Retina (tissue), 1 donor: Measurements from ENCODE around the gene NECTIN3.

Experiments used
- DNase-seq: peaks from one replicate; pipeline ENCODE4 v3.0.0-alpha.2; 2016

NECTIN3 gene, protein sequence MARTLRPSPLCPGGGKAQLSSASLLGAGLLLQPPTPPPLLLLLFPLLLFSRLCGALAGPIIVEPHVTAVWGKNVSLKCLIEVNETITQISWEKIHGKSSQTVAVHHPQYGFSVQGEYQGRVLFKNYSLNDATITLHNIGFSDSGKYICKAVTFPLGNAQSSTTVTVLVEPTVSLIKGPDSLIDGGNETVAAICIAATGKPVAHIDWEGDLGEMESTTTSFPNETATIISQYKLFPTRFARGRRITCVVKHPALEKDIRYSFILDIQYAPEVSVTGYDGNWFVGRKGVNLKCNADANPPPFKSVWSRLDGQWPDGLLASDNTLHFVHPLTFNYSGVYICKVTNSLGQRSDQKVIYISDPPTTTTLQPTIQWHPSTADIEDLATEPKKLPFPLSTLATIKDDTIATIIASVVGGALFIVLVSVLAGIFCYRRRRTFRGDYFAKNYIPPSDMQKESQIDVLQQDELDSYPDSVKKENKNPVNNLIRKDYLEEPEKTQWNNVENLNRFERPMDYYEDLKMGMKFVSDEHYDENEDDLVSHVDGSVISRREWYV

DNA sequence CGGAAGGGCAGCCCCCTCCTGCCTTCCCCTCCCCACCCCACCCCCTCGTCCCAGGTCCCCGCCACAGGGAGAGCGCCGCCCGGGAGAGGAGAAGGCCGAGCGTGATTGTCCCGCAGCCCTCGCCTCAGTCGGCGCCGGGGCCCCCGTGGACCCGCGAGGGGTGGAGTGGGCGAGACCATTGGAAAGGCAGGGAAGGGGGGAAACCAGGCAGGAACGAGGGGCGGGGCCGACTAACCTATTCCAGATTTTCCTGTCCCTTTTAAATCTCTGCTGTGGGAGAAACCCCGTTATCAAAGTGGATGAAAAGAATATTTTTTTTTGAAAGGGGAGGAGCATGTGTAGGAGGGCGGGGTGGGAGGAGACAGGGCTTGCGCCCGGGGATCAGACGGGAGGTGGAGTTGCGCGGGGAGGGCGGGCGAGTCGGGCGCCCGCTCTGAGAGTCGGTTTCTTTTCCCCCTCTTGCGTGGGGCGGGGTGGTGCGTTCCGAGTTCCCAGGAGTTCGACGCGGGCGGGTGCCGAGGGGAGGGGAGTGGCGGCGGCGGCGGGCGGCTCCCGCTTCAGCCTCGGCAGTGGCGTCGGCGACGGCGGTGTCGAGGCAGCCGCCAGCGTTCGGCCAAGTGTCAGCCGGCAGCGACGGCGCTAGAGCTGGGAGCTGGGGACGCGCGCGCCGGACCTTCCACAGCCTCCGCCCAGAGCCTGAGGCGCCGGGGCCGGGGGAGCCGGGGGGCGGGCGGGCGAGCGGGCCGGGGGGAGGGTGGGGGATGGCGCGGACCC lies at the start of gene NECTIN3:
NECTIN3 (plus strand) TSS at position 560 of the 774 bp plus-strand sequence; CDS start at position 762, 202 bp downstream.
- DNase-seq, result peak; percentile 95

DNA sequence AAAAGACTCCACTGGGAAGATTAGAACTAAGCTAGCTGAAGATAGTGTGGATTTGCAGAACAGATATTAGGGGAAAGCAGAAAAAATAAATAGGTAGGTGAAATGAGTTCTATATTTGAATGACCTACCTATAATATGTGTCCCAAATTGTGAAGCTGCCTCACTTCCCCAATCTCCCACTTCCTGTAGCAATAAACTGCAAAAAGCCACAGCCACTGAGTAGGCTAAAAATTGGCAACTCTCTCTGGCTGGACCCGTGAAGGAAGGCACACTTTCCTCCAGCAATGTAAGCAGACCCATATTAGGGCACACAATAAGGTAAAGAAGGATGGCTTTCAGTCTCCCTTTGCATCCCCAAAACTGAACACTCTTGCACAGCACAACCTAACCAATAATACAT lies 43.7 kb upstream of the NECTIN3 start:
- no peak for DNase-seq

DNA sequence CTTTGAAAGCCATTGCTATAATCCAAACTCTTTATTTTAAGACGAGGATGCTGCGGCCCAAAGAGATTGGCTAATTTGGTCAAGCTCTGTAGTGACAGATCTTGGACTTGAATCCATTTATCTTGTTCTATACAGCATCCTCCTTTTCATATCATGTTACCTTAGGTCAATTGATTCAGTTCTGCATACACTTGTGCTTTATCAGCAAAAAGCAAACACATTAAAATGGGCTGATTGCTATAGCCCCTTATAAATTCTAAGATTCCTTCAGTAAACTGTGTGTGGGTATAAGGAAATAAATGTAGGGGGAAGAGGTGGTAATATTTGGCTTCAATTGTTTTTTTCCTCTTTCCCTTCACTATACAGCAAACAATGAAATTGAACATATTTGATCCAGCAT lies 40.1 kb upstream of the NECTIN3 start:
- no peak for DNase-seq

DNA sequence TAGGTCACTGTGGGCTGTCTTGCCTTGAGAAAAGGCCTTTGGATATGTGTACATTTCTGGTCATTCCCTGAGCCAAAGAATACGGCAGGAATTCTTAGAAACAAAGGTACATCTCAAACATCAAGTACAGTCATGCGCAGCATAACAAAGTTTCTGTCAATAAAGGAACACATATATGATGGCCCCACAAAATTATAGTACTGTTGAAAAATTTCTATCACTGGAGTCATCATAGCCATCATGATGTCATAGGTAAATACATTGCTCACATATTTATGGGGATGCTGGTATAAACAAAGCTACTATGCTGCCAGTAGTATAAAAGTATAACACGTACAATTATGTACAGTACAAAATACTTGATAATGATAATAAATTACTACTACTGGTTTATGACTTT lies 38.9 kb upstream of the NECTIN3 start:
- no peak for DNase-seq

DNA sequence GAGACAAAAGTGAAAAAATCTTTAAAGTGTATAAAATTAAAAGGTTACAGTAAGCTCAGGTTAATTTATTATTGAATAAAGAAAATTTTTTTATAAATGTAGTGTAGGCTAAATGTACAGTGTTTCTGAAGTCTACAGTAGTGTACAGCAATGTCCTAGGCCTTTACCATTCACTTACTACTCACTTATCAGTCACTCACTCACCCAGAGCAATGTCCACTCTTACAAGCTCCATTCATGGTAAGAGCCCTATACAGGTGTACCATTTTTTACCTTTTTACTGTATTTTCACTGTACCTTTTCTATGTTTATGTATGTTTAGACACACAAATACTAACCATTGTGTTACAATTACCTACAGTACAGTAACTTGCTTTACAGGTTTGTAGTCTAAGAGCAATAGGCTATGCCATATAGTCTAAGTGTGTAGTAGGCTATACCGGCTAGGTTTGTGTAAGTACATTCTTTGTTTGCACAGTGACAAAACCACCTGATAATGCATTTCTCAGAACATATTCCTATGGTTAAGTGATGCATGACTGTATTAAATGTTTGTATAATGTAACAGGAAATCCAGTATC lies 38.1 kb upstream of the NECTIN3 start:
- DNase-seq, result no peak

DNA sequence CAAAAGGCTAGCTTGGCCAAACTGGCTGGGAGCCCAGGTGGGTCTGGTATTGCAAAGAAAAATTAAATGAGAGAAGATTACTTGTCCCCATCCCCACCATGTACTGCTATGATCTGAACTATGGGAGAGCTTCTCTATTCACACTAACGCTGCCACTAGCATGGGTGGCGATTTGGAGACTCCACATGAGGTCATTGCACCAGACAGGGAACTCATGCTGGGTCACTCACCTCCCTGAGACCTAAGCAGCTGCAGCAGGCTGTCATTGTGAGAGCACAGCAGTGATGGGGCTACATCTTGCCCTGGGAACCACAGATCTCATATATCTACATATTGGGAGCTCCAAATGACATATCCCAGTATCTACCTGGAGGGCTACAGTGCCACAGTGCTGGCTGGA lies 36.3 kb upstream of the NECTIN3 start:
- DNase-seq, result no peak

DNA sequence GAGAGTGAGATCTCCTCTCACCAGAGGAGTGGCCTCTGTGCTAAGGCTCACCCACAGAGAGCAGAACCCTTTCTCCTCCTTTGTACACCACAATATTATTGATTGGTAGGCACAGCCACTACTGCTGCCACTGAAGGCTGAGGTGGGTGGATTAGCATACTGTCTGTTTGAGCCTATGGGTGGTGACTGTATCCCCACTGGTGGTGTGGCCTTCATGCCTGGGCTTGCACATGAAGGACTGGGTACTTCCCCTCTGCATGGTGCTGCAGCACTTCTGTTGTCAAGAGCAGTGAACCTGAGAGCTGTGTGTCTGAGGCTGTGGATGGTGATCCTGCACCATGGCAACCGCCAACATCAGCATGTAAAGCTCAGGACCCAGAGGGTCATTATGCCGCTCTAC lies 35.7 kb upstream of the NECTIN3 start:
- DNase-seq, result no peak

DNA sequence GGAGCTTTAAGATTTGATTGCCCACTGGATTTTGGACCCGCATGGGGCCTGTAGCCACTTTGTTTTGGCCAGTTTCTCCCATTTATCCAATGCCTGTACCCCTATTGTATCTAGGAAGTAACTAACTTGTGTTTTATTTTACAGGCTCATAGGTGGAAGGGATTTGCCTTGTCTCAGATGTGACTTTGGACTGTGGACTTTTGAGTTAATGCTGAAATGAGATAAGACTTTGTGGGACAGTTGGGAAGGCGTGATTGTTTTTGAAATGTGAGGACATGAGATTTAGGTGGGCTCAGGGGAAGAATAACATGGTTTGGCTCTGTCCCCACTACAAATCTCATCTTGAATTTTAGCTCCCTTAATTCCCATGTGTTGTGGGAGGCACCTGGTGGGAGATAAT lies 30.7 kb upstream of the NECTIN3 start:
- DNase-seq, result no peak

DNA sequence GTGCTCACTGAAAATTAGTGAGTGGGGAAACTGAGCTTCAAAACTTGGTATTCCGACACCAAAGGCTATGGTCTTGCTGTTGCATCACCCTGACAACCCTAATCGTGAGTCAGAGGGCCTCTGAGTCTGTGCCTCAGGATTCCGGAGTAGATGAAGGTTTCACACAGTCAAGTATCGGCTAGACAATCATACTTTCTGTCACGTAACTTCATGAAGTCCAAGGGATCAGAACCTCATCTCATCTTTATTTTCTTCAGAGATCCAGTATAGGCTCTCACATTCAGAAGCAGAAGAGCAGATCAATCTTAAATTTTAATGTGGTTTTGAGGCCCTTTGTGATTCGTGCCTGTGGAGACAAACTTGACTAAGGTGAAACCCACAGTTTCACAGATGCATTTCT lies 26.1 kb upstream of the NECTIN3 start:
- no peak for DNase-seq

DNA sequence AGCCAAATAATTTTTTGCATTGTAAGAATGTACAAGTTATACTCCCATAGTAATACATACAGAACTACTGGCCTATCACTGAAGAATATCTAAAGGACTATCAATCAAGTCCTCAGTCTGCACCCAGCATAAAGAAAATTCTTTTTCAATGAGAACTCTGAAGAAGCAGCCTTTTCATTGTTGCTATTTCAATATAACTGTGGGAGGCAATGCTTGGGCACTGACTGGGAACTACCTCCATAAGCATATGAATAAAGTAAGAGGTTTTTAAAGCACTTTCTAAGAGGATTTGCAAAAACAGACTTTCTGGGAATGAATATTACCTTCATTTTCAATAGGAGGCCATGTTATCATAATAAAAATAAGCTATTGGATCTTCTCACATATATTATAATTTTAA lies 24.6 kb upstream of the NECTIN3 start:
- DNase-seq, result no peak

DNA sequence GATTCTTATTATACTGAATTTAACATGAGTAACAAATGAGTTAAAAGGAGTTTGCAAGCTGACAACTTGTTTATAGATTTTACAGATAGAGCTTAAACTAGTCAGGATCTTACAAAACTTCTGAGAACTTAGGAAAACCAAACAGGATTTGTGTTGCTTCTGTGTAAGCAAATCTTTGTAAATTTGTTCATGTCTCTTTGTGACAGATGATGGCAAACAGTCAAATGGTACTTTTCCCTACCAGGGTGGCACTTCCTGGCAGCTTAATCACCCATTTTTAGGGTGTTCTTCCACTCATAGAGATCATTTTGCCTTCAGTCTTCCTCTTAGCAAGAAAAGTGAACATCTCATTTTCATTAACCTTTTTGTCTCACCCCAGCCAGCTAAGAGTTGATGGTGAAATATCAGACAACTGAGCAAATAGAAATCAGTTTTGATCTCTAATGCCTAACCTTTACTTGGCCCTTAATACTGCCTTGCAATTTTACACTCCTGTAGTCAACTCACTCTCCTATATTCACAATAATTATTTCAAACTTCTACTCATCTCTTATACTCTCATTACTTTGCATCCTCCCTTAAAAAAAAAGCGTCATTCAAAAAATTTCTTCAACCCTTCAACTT lies 23.7 kb upstream of the NECTIN3 start:
- DNase-seq, result no peak

DNA sequence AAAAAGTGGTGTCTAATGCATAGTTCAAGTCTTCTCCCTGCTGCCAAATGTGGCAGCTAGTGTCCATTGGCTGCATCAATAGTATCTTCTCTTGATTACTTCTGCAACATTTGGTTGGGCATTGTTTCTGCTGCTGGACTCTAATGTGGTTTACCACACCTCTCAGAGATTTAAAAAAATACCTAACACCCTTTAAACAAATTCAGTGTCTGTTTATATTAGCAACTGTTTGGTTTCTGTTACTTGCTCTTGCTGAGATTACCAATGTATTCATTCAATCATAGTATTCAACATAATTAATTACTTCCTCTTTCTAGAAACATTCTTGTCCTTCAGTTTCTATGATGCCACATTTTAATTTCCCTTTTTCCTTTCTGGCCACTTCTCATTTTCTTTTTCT lies 20.3 kb upstream of the NECTIN3 start:
- DNase-seq, result no peak

DNA sequence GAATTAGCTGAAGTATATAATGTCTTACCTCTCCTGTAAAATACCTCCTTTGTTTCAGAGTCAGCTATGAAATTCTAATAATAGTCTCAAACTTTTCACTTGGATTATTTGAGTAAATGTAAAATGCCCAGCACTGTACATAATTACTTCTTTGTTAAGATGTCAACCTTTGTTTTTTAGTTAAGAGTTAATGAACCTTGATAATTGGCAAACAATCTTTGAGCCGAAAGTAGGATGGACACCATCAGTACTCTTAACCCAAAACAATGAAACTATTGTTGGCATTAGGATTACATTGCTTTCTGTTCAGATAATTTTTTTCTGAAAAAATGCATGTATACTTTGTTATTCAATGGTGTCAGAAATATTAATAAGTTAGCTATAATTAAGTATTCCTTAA lies 3.0 kb upstream of the NECTIN3 start:
- DNase-seq, result peak; percentile 18

DNA sequence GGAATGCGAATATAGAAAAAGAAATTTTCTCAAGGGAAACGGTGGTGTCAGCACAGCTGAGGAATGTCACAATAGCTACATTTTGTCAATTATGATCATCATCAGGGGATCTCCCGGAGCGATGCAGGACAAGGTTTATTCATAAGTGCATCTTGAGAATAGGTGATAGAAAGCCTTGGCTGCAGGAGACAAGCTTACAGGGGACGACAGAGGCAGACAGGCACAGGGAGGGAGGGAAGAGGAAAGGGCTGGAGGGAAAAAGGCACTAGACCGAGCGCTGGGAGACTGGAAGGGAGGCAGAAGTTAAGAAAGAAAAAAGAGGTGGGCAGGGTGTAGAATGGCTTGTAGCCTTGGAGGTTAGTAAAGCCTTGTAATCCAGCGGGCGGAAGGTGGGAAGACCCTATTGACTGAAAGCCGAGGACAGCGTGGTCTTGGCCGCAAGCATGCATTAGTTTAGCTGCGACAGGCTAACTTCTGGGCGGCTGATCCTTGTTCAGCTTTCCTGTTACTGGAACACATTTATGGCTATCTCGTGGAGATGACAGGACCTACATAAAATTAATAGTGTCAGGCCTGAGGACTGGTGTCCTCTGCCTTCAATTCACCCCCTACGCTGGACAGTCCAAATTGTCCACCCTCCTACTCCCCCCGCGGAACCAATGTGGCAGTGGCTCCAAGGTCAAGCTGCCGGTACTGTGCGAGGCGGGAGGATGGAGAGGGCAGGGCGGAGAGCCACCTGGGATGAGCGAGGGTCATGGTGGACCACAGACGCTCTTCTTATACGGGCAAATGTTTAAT lies 1.4 kb upstream of the NECTIN3 start:
- DNase-seq, result peak; percentile 70

DNA sequence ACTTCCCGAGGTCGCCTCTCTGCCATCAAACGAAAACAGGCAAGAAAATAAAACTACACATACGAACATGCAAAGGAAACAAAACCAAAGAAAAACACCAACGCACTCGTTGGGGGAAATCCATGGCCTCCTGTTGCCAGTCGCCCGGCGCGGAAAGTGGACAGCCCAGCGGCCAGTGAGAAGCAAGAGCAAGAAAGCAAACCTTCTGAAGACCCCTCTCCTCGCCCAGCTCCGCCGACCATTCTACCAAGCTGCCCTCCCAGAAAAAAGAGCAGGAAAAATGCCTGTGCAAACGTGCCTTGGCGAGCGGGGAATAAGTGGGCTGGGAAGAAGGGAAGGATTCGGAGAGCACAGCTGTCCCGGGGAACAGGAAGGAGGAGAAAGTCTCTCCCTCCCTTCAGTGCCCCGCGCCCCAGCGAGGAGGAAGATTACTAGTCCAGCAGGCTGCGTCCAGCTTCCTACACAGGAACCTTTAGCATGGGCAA lies 802 bp upstream of the NECTIN3 start:
- peak; percentile 87 for DNase-seq

DNA sequence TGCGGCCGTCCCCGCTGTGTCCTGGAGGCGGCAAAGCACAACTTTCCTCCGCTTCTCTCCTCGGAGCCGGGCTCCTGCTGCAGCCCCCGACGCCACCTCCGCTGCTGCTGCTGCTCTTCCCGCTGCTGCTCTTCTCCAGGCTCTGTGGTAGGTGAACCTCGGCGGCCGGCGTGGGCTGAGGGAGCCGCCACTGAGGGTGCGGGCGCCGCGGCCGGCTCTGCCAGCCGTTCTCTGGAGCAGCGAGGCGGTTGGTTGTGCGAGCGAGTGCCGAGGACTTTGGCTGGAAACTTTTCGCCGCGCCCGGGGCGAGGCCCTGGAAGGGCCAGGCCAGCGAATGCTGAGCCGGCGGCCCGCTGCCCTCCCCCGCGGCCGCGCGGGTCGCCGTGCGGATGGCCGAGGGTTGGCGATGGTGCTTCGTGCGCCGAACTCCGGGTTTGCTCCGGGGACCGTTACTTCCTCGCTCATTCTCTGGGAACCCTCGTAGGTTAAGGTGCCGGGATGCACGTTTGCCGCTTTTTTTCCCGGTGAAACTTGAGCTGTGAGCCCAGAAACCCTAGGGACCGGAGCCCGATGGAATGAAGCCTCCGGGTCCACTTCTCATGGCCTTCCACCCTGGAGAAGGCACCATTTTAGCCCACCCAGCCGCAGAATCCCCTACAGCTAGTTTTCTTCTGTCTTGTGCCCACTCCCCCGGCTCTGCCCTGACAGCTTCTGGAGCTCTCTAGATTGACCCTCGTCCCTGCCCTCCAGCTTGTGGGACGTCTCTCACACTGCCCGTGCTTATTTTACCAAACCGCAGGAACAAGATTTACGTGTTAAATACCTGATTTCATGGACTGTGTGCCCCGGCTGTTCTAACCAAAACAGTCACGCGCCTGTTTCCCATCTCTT lies 660 bp downstream of the NECTIN3 start:
- DNase-seq, result peak; percentile 86

DNA sequence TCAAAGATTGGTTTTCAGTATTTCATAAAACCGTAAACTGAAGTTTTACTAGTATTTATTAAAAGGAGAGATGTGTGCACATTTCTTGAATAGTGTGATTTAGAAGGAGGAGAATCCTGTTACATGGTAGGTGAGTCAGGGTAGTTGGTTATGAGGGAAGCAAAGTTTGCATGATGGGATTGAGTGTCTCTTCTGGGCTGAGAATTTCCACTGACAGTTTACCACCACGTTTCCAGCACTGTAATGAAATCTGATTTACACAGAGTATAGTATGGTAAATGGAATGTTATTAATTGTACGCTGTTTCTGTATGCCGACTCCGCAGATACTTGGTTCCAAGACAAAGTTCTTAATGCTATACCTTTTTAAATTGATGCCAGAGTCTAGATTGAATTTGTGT lies 1.6 kb downstream of the NECTIN3 start:
- DNase-seq, result peak; percentile 30

DNA sequence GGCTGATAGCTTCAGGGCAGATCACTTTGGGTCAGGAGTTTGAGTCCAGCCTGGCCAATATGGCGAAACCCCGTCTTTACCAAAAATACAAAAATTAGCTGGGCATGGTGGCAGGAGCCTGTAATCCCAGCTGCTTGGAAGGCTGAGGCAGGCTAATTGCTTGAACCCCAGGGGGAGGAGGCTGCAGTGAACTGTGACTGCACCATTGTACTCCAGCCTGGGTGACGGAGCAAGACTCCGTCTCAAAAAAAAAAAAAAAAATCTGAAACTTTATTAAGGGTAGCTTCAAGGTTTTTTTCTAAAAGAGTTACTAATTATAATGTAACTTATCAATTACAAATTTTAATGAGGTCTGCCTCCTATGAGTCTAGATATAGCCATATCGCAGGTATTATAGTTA lies 5.1 kb downstream of the NECTIN3 start:
- DNase-seq, result peak; percentile 22

DNA sequence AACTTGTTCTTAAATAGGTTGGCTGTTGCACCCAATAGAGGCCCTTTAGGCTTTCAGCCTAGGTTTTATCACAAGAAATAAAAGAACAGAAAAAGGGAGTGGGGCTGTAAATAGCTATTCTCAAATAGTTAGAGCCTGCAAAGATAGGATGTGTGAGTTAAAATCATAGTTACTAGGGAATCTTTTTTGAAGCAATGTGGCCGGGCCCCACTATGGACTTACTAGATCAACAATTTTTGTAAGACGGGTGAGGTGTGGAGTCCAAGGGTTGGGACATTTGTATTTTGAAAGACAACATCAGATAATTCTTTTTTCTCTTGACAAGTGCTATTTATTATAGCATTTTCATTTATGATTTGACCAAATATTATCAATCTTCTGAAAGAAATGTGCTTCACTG lies 5.8 kb downstream of the NECTIN3 start:
- DNase-seq, result no peak

DNA sequence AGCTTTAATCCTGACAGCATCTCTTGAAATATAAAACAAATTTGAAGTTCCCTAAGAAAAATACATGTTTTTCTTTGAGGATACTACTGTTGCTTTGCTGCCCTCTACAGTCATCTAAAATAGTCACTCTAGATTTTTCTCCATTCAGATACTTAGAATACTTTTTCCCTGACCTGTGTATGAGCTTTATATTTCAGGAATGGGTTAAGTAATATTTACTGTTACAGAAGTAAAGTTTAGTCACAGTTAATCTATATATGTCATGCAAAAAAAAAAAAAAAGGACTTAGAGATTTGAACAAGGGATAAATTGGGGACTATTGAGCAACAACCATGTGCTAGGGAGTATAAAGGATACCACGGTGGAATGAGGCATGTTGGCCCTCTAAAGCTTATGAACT lies 8.8 kb downstream of the NECTIN3 start:
- DNase-seq, result no peak

DNA sequence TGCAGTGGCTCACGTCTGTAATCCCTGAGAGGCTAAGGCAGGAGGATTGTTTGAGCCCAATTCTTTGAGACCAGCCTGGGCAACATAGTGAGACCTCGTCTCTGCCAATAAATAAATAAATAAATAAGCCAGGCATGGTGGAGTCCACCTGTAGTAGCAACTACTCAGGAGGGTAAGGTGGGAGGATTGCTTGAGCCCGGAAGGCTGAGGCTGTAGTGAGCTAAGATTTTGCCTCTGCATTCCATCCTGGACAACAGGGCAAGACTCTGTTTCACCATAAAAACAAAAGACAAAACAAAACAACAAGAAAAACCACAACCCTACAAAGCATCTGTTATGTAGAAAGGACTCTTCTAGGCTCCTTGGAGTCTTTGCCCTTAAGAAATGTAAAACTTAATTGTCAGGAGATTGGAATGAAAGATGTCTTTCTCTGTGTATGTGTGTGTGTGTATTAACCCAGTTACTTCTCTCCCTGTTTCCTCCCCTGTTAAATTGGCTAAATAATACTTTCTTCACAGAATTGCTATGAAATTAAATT lies 9.5 kb downstream of the NECTIN3 start:
- DNase-seq, result no peak
